Stimulated activated CD4-positive, alpha-beta T cell treated with anti-CD3 and anti-CD28 coated beads, Interleukin-15, amount 100 ng/mL, for 48 hours (primary cell): ENCODE measurements around the gene WDR12.
A peak's percentile ranks its signal among the peaks of the same experiment; 100 is the strongest.
"Not testable (repeated sequence)": the region's sequence is repeated elsewhere in the genome, so short reads cannot be mapped to it uniquely, and the experiment has no call there.

Source experiments
- DNase-seq, 2 donors: peaks; one replicate each; pipeline ENCODE4 v3.0.0-alpha.2; 2020; ENCODE audit warnings: low read depth in 2 of 2

WDR12 gene

DNA sequence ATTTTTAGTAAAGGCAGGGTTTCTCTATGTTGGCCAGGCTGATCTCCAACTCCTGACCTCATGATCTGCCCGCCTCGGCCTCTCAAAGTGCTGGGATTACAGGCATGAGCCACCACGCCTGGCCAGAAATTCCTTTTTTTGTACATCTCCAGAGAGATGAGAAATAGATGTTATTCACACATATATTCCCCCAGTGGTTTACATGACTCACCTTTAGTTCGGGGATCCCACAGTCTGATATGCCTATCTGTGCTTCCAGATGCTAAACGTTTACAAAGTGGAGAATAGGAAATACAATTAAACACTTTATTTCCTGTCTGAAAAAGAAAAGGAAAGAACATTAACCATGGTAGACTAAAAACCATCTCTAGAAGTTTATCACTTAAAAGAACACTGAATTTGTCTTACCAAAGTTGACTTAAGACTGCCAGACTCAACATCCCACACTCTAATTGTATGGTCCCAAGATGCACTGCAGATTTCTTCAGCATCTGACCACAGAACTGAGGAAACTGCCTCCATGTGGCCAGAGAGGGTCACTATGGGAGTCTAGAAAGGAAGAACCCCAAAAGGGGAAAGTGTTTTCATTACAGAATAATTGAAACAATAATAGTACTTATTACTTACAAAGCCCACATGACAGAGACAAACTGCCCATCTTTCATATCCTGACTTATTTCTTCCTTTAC is 27.3 kb downstream of the WDR12 start:
- DNase-seq, result no peak

DNA sequence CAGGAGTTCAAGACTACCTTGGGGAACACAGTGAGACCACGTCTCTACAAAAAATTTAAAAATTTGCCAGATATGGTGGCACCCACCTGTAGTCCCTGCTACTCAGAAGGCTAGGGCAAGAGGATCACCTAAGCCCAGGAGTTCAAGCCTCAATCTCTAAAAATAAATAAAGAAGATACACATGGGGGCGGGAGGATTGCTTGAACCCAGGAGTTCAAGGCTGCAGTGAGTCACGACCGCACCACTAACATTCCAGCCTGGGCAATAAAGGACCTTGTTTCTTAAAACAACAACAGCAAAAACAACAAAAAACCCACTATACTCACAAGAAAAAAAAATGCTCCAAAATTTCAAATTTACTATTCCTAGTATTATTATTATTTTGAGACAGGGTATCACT is 29.9 kb downstream of the WDR12 start:
- no peak for DNase-seq

DNA sequence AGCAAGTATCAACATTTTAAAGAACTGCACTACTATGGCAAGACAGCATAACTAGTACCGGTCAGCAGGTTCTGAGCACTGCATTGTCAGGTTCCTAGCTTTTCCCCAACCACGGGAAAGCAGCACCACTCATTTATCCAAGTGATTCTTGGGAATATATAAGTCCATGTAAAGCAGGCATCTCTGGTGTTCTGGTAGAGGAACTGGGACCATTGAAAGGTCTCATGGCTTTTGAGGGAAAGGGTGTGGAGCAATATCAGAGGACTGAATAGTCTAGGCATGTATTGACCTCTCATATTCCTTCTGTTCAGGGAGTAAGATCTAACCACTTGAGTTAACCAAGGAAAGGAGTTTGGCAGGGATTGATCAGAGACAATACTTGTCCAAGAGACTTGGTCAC is 33.8 kb downstream of the WDR12 start:
- DNase-seq, result no peak

DNA sequence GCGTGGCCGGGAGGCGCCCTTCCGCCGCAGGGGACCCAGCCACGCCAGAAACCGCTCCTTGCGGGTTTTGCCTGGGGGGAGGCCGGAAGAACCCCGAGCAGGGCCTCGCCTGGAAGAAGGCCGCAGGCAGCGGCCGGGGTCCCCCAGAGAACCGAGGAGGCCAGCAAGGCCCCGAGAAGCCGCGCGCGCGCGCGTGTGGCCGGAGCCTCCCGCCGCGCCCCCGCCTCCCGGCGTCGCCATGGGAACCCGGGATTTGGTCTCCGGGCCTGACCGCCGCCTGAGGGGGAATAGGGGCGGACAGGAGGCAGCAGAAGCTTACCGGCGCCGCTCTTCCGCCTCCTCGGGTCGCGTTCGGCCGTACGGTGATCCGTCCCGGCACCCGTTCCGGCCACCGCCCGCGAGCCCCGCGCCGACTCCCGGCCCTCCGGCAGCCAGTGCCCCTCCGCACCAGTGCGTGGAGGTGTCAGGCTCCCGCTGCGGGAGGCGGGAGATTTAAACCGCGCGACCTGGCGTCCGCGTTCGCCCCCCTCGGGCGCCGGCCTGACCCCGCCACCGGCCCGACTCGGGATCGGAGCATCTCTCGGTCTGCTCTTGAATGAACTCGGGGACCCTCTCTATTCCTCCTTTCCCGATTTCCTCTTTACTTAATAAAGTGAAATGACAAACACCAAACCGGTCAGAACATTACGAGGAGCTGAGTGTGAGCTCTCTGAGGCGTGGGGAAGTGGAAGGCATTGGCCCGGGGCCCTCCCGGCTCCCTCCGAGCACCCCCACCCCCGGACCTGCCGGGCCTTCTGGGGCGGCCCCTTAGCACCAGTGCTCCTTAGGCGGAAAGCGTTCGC is 40.0 kb downstream of the WDR12 start, which contains the start of gene ICA1L:
Gene ICA1L, minus strand, starts transcription at position 467 of the 842 bp plus-strand sequence. CDS start 42,757 bp downstream, outside the sequence.
- DNase-seq, result peak; percentile 22 to 44

DNA sequence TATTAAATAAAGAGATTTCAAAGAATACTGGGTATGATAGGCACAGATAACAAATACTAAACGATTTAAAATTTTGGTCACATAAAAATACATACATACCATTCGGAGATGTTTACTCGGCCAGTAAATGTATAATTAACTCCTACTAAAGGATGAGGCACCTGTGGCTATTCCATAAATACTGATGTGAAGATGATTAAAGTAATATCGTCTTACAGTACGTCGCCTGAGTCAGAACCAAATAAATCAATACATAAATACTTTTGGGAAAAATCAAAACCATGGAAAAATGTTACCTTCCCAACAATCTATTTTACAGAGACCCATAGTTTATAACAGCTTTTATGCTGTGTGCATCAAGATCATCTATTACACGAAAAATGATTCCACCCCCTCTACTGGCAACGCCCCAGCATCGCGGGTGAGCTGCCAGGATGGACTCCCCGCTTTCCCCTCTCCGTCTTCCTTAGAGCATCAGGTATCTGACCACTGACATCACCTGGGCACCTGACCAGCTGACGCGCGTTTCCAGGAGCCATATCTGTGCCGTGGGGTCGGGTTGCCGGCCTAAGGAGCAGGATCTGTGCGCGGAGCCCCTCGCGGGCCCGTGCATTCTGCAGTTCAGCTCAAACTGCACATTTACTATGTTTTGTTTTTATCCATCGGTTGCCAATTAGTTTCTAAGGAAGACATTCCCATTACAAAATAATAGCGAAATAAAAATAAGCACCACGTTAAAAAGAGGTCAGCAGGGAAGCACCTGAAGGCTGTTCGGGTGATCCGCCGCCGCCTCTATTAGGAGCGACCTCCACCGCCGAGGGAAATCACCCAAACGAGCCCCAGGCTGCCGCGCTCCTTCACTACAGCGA is 40.8 kb downstream of the WDR12 start:
- peak; percentile 28 to 49 for DNase-seq

DNA sequence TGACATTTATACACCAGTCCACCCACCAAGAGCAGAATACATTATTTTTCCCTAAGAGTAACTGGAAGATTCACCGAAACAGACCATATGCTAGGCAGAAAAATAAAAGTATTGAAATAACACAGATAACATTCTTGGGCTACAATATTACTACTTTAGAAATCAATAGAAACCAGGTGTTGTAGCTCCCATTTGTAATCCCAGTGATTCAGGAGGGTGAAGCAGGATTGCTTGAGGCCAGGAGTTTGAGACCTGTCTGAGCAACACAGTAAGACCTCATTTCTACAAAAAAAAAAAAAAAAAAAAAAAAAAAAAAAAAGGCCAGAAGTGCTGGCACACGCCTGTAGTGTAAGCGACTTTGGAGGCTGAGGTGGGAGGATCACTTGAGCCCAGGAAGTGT is 49.5 kb downstream of the WDR12 start:
- no peak for DNase-seq

DNA sequence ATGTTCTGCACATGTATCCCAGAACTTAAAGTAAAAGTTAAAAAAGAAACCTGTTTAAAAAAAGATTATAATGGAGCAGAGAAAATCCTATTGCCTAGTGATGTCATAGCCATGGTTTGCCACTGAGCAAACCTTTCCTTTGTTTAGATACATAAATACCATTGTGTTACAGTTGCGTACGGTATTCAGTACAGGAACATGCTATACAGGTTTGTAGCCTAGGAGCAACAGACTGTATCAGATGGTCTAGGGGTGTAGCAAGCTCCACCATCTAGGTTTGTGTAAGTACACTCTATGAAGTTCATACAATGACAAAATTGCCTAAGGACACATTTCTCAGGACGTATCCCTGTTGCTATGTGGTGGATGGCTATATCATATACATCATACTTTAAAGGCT is 52.9 kb downstream of the WDR12 start:
- DNase-seq, result no peak

DNA sequence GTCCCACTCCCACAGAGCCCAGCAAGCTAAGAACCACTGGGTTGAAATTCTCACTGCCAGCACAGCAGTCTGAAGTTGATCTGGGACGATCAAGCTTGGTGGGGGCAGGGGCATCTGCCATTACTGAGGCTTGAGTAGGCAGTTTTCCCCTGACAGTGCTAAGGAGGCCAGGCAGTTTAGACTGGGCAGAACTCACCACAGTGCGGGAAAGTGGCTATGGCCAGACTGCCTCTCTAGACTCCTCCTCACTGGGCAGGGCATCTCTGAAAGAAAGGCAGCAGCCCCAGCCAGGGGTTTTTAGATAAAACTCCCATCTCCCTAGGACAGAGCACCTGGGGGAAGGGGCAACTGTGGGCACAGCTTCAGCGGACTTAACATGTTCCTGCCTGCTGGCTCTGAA is 62.1 kb downstream of the WDR12 start:
- not testable (repeated sequence) for DNase-seq

DNA sequence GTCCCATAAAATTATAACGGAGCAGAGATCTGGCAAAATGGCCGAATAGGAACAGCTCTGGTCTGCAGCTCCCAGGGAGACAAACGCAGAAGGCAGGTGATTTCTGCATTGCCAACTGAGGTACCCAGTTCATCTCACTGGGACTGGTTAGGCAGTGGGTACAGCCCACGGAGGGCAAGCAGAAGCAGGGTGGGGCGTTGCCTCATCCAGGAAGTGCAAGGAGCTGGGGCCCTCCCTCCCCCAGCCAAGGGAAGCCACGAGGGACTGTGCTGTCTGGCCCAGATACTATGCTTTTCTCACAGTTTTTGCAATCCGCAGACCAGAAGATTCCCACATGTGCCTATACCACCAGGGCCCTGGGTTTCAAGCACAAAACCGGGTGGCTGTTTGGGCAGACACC is 62.7 kb downstream of the WDR12 start:
- no peak for DNase-seq

DNA sequence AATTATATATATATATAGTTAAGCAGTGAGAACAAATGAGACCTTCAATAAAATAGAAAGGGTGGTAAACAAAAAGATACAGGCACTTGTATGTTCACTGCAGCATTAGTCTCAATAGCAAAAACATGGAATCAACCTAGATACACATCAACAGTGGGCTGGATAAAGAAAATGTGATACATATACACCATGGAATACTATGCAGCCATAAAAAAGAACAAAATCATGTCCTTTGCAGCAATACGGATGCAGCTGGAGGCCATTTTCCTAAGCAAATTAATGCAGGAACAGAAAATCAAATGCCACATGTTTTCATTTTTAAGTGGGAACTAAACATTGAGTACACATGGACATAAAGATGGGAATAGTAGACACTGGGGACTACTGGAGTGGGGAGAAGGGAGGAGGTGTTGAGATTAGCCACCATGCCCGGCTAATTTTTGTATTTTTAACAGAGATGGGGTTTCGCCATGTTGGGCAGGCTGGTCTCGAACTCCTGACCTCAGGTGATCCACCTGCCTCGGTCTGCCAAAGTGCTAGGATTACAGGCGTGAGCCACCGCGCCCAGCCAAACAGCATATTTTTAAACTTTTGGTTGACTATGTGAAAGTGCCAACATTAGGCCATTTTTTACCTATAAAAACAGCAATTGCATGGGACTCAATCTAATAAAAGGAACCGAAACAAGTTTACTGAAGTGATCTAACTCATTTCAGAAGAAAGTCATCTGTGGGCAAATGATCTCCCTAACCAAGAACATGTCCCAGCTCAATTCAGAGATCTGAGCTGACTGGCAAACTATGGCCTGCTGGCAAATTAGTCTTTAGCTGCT is 63.6 kb downstream of the WDR12 start:
- DNase-seq, result no peak

DNA sequence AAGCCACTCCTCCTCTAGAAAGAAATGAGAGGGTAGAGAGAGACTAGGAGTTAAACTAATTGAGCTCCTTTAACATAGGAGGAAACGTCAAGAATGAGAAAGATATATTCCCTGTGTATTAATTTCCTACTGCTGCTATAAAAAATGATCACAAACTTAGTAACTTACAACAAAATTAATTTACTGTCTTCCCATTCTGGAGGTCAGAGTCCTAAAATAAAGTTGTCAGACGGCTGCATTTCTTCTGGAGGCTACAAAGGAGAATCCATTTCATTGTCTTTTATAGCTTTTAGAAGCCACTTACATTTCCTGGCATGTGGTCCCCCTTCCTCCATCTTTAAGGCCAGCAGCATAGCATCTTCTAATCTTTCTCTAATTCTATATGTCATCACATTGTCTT is 66.8 kb downstream of the WDR12 start:
- no peak for DNase-seq

DNA sequence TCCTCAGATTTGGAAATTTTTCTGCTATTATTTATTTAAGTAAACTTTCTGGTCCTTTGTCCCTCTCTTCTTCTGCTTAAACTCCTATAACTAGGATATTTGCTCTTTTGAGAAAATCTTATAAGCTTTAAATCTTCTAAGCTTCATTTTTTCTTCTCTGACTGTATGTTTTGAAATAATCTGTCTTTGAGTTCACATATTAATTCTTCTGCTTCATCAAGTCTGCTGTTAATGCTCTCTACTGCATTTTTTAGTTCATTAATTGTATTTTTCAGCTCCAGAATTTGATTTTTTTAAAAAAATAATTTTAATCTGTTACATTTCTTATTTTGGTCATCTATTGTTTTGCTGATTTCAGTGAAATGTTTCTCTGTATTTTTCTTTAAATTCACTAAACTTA is 68.8 kb downstream of the WDR12 start:
- no peak for DNase-seq

DNA sequence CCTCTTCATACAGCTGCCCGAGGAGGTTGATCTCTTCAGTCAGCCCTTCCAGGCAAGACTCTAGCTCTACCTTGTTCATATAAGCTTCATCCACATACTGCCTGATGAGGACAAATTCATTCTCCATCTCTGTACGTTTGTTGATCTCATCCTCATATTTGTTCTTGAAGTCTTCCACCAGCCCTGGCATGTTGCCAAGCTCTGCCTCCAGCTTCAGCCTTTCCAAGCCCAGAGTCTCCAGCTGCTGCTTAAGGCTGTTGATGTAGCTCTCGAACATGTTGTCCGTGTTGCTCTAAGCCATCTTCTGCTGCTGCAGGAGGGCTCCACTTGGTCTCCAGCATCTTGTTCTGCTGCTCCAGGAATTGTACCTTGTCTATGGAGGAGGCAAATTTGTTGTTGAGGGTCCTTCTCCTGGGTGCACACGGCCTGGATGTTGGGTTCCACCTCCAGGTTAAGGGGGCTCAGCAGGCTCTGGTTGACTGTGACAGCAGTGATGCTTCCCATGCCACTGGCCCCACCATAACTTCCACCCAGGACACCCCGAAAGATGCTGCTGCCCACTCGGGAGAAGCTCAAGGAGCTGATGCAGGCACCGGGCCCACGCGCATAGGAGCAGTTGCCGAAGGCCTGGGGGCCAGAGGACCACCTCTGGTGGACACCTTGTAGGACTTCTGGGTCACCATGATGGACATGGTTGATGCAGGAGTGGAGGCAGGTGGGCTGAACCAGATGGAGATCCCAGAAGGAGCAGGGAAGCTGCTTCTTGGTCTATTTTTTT is 70.2 kb downstream of the WDR12 start:
- DNase-seq, result no peak

DNA sequence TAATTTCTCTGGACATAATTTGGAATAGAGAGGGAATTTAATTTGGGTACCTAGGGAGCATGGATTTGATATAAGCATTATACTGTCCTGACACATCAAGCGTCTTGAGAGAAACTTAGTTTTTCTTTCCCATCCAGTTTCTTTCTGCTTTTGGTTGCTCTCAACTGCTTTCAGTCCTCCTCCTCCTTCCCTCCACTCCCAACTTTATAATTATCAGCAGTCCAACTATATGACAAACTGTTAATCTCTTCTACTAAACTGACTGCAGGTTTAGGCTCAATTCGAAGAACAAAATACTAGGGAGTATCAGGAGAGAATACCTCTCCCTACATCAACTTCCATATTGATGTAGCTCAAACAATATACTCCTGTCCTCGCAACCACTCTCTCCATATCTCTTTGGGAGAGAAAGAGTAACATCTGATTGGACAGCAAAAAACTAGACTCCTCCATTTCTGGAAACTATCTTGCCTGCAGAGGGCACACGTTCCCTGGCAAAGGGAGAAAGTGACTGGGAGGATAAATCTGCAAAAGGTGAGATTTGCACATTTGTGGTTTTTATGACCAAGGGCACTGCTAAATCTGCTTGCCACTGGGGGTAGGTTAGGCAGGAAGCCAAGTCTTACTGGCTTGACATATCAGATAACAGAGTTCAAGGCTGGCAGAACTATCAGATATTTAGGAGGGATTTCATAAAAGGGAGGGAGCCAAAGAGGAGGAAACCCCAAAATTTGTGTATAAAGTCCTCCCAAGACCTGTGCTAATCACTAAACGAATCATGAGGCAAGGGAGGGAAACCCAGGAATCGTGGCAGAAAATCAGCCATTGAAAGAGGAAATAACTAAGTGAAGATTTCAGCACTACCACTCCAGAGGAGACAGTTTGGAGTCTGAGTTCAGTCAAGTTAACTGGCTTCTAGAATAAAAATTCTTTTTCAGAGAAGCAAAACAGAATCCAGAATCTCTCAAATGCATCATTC is 79.9 kb downstream of the WDR12 start:
- peak; percentile 14 to 21 for DNase-seq

DNA sequence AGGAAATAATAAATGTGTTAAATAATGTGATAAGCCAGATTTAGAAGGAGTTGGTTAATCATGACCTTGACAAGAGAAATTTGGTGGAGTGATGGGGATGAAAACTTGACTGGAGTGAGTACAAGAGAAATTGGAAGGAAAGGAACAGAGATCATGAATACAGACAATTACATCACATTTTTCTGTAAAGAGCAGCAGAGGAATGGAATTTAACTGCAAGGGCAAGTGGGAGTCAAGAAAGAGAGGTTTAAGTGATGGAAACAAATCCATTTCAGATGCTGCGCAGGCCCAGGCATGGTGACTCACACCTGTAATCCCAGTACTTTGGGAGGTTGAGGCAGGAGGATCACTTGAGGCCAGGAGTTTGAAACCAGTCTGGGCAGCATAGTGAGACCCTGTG is 86.6 kb downstream of the WDR12 start:
- no peak for DNase-seq
